Dedifferentiated amniotic fluid mesenchymal stem cell (primary cell): ENCODE data around the gene AGPAT2.

ENCODE experiments used
- DNase-seq: peaks from one replicate; pipeline ENCODE4 v3.0.0-alpha.2; 2016; ENCODE audit errors: extremely low spot score

AGPAT2 gene

DNA sequence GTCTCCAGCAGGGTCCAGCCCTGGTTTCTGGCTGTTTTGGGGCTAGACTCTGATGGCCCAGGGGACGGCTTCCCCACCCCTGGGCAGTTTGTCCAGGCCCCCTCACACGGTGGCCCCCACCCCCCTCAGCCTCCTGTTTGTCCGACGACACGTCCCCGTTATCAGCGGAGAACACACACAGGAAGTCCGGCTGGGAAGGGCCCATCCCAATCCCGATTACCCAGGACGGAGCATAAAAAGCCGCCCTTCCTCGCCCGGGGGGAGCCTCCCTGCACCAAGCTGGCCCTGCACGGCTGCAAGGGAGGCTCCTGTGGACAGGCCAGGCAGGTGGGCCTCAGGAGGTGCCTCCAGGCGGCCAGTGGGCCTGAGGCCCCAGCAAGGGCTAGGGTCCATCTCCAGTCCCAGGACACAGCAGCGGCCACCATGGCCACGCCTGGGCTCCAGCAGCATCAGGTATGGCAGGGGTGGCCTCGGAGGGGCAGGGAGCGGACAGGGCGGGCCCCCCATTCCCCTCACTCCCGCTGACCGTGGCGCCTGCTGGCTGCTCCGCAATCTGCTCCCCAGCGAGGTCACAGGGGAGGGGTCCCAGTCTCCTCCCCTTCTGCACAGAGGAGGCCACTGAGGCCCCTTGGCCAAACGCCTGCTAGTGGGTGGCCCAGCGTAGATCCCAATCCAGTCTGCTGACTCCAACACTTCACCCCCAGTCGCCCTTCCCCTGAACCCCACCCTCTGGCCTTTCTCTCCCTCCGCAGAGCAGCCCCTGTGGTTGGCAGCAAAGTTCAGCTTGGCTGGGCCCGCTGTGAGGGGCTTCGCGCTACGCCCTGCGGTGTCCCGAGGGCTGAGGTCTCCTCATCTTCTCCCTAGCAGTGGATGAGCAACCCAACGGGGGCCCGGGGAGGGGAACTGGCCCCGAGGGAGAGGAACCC, 24.3 kb downstream of the AGPAT2 start, which contains the start of gene EGFL7:
TSS of gene EGFL7 (plus strand) at position 261 of the 926 bp plus-strand sequence. CDS start 5,367 bp downstream, outside the sequence.
- no peak for DNase-seq

- DNase-seq = no peak
These were observed 25.0 kb downstream of the AGPAT2 start for GRCh38 chr9:136662326-136662655.

DNA sequence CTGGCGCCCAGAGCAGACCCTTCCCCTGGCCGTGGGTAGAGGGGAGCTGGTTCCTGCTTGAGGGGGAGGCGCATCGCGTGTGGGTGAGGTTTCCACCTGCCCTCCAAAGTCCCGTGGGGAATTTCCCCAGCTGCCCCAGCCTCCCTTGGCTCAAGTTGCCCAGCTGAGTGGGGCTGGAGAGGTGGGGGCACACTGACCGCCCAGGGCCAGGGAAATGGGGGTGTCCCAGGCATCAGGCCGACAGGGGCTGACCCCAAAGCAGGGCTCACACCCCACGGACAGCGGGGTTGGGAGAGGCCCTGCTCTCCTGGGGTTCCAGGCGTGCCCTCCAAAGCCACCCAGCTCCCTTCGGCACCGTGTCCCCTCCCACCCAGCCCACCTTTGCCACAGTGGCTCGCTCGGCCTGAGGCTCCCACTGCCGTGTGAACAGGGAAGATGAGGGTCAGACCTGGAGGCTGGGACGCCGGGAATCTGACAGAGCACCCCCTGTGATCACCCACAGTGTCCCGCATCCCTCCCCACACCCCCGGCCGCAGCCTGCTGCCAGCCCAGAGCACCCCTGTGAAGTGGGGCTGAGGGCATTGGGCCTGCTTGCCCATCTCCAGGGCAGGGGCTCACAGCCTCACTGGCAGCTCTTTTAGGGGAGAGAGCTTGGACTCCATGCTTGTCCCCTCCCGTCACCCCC, 25.5 kb downstream of the AGPAT2 start:
- DNase-seq = no peak

DNA sequence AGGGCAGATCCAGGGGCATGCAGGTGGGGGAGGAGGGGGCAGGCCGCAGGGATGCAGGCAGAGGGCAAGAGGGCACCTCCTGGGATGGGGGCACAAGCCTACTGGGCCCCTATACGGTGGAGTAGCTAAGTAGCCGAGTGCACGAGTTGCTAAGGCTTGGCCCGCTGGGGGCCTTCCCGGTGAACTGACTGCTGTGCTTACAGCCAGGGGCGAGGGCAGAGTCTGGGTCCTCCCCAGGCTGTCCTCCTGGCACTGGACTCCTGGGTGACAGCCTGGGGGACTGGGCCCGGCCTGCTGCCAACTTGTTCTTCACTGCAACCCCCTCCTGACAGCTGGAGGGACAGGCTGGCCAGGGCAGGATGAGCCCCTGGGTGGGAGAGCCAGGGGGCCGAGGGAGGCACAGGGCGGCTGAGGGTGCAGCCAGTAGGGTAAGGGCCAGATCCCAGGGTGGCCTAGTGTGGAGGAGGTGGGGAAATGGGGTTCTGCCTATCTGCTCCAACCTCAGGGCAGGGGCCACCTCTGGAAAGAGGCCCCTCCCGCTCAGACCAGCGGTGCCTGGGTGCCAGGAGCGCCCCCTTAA, 26.2 kb downstream of the AGPAT2 start:
- no peak for DNase-seq

DNA sequence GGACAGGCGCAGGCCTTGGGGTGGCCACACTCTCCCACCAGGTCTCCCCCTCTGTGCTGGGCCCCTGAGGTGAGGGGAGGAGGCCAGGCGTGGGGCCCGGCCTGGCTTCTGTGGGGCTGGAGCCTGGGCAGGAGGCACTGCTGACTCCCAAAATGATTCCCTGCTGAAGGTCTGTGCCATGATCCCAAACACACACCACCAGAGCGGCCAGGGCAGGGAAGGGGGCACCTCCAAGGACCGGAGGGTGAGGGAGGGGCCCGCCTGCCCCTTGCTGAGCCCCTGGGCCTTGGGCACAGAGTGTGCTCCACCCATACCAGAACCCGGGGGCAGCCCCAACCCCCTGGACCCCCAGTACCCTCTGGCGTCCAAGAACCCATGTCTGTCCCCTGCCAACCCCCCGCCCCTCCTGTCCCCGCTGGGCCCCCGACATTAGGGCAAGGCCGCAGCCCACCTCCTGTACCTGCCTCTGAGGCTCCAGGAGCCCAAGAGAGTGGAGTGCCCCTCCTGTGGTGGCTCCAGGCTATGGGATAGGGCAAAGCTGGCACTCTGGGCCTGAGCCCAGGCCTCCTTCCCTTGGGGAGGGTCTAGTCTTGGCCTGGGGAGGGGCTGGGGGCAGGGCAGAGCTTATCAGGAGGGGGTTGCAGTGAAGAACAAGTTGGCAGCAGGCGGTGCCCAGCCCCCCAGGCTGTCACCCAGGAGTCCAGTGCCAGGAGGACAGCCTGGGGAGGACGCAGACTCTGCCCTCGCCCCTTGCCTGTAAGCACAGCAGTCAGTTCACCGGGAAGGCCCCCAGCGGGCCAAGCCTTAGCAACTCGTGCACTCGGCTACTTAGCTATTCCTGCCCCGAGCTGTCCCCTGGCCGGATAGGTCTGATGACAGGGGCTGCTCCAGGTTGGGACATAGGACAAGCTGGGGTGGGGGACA, 27.1 kb downstream of the AGPAT2 start:
- no peak for DNase-seq

DNA sequence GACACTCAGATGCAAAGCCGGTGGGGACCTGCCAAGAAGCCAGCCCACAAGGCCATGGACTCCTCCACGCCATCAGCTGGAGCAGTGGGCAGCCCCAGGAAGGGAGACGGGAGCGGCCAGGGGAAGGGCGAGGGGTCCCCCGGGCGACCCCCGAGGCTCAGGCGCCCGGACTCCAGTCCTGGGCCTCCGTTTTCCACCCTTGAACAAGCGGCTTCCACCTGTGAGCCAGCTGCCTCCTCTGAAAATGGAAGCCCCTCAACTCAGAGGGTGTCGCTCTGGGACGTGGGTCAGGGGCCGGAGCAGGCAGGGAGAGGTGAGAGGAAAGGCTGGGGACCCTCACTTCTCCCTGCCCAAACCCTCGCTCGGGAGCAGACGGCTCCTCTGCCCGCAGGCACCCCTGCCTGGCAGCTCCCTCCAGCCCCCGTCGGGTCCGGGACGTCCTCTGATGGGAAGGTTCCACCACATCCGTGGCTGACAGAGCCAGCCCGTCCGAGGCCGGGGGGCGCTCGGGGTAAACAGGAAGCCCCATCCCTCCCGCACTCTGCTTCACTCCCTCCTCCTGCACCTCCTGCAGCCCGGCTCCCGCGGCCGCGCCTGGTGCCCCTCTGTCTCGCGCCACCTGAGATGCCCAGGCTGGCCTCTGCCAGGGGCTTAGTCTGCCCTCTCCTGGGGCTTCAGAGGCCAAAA, 28.3 kb downstream of the AGPAT2 start:
- DNase-seq = no peak

GRCh38 chr9:136657974-136658848, 29.0 kb downstream of the AGPAT2 start:
- no peak for DNase-seq

GRCh38 chr9:136656795-136657611, 30.3 kb downstream of the AGPAT2 start:
- DNase-seq = no peak

DNA sequence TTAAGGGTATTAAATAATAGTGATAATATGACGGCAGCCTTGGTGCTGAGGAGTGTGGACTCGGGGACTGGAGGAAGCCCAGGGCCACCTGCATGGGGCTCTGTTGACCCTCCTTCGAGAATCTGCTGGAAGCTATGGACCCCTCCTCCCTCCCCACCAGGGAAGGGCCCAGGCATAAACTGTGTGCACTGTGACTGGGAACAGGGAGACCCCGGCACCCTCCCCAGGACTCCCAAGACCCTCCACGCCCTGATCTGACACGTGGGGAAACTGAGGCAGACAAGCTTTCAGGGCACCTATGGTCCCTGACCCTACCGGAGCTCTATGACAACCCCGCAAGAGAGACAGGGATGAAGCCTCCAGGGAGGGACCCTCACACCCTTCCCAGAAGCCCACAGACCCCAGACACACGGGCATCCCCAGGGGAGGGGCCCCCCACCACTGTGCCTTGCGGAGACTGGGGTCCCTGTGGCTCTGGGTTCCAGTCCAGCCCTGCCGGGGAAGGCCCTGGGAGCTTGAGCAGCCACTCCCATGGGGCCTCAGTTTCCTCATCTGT, 31.0 kb downstream of the AGPAT2 start:
- DNase-seq = no peak

- no peak for DNase-seq
These were observed 31.6 kb downstream of the AGPAT2 start for GRCh38 chr9:136655536-136656182.

- no peak for DNase-seq
These were observed 32.3 kb downstream of the AGPAT2 start for GRCh38 chr9:136654820-136655535.

GRCh38 chr9:136653323-136654079, 33.8 kb downstream of the AGPAT2 start:
- no peak for DNase-seq

DNA sequence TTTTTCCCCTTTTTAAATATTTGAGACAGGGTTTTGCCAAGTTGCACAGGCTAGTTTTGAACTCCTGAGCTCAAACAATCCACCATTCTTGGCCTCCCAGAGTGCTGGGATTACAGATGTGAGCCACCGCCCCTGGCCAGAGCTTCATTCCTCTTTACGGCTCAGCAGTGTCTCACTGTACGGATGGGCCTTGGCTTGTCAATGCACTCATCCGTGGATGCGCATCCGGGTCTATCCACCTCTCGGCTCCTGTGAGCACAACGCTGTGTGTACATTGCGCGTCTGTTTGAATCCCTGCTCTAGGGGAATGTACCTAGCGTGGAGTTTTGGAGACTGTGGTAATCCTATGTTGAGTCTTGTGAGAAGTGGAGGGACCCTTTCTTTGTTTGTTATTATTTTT, 35.4 kb downstream of the AGPAT2 start:
- no peak for DNase-seq

DNA sequence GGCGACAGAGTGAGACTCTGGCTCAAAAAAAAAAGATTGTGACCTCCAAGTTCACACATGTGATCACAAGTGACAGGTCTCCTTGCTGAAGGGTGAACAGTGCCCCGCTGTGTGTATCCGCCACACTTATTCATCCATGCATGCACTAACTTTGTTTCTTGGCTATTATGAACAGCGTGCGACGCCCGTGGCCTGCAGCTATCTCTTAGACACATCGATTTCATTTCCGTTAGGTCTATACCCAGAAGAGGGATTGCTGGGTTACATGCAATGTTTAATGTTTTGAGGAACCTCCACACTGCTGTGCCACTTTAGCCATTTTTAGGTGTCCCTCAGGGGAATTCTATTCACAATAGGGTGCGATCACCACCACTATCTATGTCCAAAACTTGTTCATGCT, 36.6 kb downstream of the AGPAT2 start:
- no peak for DNase-seq

- no peak for DNase-seq
These were observed 37.2 kb downstream of the AGPAT2 start for GRCh38 chr9:136650021-136650420.

GRCh38 chr9:136648751-136649150, 38.5 kb downstream of the AGPAT2 start:
- DNase-seq = no peak
